Kidney (tissue), 14 donors: ENCODE results near the gene FTH1. TPM values are rescaled to one million over a fixed set of nuclear protein-coding genes. Genes with fewer than 3 reads are reported as not detected.

Experiments used
- DNase-seq, 5 donors: peaks; one replicate each; pipeline ENCODE4 v3.0.0-alpha.2; 2013 to 2020
- FAIRE-seq: peaks from 2 replicates; lab custom pipeline; 2012; peaks lifted over from hg19 to GRCh38; lab: Jason Lieb, UNC
- H3K27ac ChIP-seq, 2 donors: one replicate each; pipeline ENCODE4 v1.7.0; 2013; ENCODE audit warnings: low read depth in 2 of 2, low read length in 2 of 2, inconsistent platforms in 1 of 2
- H3K27me3 ChIP-seq: one replicate; pipeline ENCODE4 v1.7.1; 2013; ENCODE audit warnings: low read length, inconsistent platforms; ENCODE audit not compliant: control insufficient read depth, insufficient read depth
- H3K36me3 ChIP-seq, 3 donors: one replicate each; pipeline versions ENCODE4 v1.7.0 to v1.7.1; 2013; ENCODE audit warnings: low read length in 3 of 3, control low read depth in 1 of 3, inconsistent platforms in 1 of 3; ENCODE audit not compliant: insufficient read depth in 3 of 3, control insufficient read depth in 2 of 3
- H3K4me1 ChIP-seq, 3 donors: one replicate each; pipeline versions ENCODE4 v1.7.0 to v1.7.1; 2013; ENCODE audit warnings: low read length in 3 of 3, inconsistent platforms in 1 of 3, low read depth in 1 of 3; ENCODE audit not compliant: control insufficient read depth in 2 of 3, insufficient read depth in 2 of 3
- H3K4me3 ChIP-seq, 3 donors: one replicate each; pipeline versions ENCODE4 v1.7.0 to v1.8.1; 2013; ENCODE audit warnings: low read length in 3 of 3, control low read depth in 1 of 3, inconsistent platforms in 1 of 3
- H3K9ac ChIP-seq, 3 donors: one replicate each; pipeline versions ENCODE4 v1.7.0 to v1.7.1; 2013; ENCODE audit warnings: low read length in 3 of 3, control low read depth in 1 of 3, inconsistent platforms in 1 of 3
- H3K9me3 ChIP-seq, 3 donors: one replicate each; pipeline versions ENCODE4 v1.7.0 to v1.7.1; 2013; ENCODE audit warnings: low read length in 3 of 3, control low read depth in 1 of 3, inconsistent platforms in 1 of 3; ENCODE audit not compliant: control insufficient read depth in 2 of 3, insufficient read depth in 1 of 3
- intact Hi-C: fragments of 100-400 bp; cut with DNase I; formaldehyde crosslinking; loops from one replicate; pipeline ENCODE4 v1.11.1; 2022
- polyA plus RNA-seq: library from polyadenylated mRNA; stranded (reverse); fragments of 350-450 nt; fragmentation: Illumina TruSeq; extraction: RNeasy Lipid Tissue Mini Kit (QIAGEN cat#74804); gene quantifications from one replicate; pipeline ENCODE4 v1.2.3, GENCODE V29; 2014; ENCODE audit warnings: low read depth, low replicate concordance; ENCODE audit not compliant: insufficient read depth
- total RNA-seq: library from RNA; stranded (reverse); fragmentation: NEBNext Ultra II Directional; extraction: Animal tissue kit (Norgen Biotek cat#: 25700); gene quantifications from one replicate; pipeline ENCODE4 v1.2.1, GENCODE V29; 2021
- TF ChIP-seq, protein P1 (sequence below): IDR thresholded peaks from 3 replicates; pipeline ENCODE4 v1.5.1; 2012; ENCODE audit warnings: mild to moderate bottlenecking, moderate library complexity, borderline replicate concordance; ENCODE audit not compliant: insufficient read depth; ENCODE audit errors: extremely low read depth
- donor health status: control.
- donor health status: control.
- donor health status: control.
- donor health status: control.
- donor health status: control.
- donor health status: DM: yes; HTN: yes; CAD: no.
- donor health status: Normal renal cell carcinoma (clear cell type).

Gene FTH1
- total and polyA plus RNA-seq, 2 donors from 2014 or later: 3,221 to 7,914 TPM

- Histone ChIP-seq H3K4me1 (peaks cover 0 to 29% (median 17%) of the 10 kb centered on the region in 3 donors), H3K9ac (no peak overlapping the region), H3K9me3 (no peaks in the 10 kb centered on the region), H3K4me3 (no peak overlapping the region), H3K27me3 (no peaks in the 10 kb centered on the region), H3K27ac (no peak overlapping the region), H3K36me3 (peaks cover 9 to 17% (median 12%) of the 10 kb centered on the region in 3 donors)
- intact Hi-C loops: no loop called here
- DNase-seq (peak in 1 of 5 donors; percentile 36), FAIRE-seq (no peak)
- TF ChIP-seq, protein P1, sequence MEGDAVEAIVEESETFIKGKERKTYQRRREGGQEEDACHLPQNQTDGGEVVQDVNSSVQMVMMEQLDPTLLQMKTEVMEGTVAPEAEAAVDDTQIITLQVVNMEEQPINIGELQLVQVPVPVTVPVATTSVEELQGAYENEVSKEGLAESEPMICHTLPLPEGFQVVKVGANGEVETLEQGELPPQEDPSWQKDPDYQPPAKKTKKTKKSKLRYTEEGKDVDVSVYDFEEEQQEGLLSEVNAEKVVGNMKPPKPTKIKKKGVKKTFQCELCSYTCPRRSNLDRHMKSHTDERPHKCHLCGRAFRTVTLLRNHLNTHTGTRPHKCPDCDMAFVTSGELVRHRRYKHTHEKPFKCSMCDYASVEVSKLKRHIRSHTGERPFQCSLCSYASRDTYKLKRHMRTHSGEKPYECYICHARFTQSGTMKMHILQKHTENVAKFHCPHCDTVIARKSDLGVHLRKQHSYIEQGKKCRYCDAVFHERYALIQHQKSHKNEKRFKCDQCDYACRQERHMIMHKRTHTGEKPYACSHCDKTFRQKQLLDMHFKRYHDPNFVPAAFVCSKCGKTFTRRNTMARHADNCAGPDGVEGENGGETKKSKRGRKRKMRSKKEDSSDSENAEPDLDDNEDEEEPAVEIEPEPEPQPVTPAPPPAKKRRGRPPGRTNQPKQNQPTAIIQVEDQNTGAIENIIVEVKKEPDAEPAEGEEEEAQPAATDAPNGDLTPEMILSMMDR: no peak
Observed at GRCh38 chr11:61959678-61960077, 7.8 kb downstream of the FTH1 start.

GRCh38 chr11:61959114-61959513 is 8.3 kb downstream of the FTH1 start:
- Histone ChIP-seq H3K4me1 (peaks cover 0 to 29% (median 17%) of the 10 kb centered on the region in 3 donors), H3K9me3 (no peaks in the 10 kb centered on the region), H3K36me3 (peaks cover 5 to 11% (median 7%) of the 10 kb centered on the region in 3 donors), H3K27ac (no peak overlapping the region), H3K9ac (no peak overlapping the region), H3K4me3 (no peak overlapping the region), H3K27me3 (no peaks in the 10 kb centered on the region)
- FAIRE-seq (no peak), DNase-seq (peak in 1 of 5 donors; percentile 20)
- TF ChIP-seq, protein P1: no peak
- intact Hi-C loops: no loop called here

DNA sequence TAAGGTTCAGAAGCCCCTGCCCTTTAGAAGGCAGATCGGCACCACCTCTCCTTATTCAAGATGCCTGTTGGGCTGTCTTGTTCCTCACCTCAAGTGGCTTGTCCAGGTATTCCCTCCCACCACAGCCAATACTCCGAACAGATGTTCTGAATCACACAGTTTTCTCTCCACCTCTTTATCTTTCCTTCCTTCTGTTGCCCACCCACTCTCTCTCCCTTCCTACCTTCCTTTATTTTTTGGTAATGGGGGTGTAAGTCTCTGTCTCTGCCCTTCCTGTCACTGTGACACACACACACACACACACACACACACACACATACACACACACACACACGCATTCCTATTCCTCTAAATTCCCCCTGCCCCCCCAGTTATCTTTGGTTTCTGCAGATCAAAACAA is 8.8 kb downstream of the FTH1 start:
- no peak overlapping the region for H3K4me3 ChIP-seq
- H3K36me3 ChIP-seq: peaks cover 2 to 6% (median 4%) of the 10 kb centered on the region in 3 donors
- DNase-seq: no peak
- no peaks in the 10 kb centered on the region for H3K27me3 ChIP-seq
- intact Hi-C loops: no loop called here
- H3K27ac ChIP-seq: no peak overlapping the region
- no peak for FAIRE-seq
- no peak overlapping the region for H3K9ac ChIP-seq
- no peaks in the 10 kb centered on the region for H3K9me3 ChIP-seq
- peaks cover 0 to 24% (median 13%) of the 10 kb centered on the region in 3 donors for H3K4me1 ChIP-seq
- TF ChIP-seq, protein P1: no peak
